Dermis blood vessel endothelial cell (primary cell): ENCODE measurements around the gene MEAK7. TPM values are rescaled to one million over a fixed set of nuclear protein-coding genes. Genes with fewer than 3 reads are reported as not detected.

Experiments used
- DNase-seq: peaks from one replicate; pipeline ENCODE4 v3.0.0; 2010
- total RNA-seq: library from RNA; depleted of rRNA; stranded (reverse); fragments of >200 nt; gene quantifications from 2 replicates; pipeline ENCODE4 v1.2.3, GENCODE V29; 2014

MEAK7 gene
- total RNA-seq, 1 donor from 2014 or later: 14.5 TPM

DNA sequence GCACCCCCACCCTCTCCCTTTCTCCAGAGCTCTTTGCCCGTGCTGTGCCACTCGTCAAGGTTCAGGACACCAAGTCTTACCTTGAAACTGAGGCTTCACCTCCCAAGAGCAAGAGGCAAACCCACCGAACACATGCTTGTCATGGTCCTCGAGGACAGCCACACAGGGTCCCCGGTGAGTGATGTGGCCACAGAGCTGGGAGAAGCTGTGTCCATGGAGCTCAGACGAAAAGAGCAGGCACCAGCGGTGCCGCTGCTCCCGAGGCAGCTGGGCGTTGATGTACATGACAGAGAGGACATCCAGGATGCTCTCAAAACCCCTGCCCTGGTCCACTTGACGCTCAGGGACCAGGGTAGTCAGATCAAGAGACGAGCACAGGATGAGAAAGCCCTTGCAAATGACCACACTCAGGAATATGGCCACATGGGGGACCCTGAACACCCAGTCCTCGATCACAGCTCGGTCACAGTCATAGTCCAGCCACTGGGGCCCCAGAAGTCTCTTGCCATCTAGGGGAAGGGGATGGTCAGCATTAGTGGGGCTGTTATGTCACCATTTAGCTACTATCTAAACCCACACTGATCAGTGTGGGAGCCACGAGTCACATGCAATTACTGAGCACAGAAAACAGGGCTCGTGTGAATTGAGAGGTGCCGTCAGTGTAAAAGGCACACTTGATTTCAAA is 17.8 kb downstream of the MEAK7 start:
- no peak for DNase-seq

DNA sequence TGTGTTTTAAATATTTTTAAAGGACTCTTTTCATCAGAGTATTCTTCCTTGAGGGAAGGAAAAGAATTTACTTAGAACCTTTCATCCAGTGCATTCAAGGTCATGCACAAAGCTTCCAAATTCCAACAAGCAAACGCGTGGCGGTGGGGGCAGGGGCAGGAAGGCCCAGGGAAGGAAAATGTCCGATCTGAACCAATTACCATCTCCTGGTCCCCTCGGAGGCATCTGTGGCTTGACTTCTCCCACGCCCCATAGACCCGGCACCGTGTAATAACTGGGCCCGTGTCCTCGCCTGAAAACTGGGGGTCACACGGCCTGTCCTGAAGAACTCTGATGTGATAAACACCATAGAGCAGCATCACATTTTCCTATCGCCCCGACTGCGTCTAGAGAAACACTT is 18.3 kb downstream of the MEAK7 start:
- no peak for DNase-seq

DNA sequence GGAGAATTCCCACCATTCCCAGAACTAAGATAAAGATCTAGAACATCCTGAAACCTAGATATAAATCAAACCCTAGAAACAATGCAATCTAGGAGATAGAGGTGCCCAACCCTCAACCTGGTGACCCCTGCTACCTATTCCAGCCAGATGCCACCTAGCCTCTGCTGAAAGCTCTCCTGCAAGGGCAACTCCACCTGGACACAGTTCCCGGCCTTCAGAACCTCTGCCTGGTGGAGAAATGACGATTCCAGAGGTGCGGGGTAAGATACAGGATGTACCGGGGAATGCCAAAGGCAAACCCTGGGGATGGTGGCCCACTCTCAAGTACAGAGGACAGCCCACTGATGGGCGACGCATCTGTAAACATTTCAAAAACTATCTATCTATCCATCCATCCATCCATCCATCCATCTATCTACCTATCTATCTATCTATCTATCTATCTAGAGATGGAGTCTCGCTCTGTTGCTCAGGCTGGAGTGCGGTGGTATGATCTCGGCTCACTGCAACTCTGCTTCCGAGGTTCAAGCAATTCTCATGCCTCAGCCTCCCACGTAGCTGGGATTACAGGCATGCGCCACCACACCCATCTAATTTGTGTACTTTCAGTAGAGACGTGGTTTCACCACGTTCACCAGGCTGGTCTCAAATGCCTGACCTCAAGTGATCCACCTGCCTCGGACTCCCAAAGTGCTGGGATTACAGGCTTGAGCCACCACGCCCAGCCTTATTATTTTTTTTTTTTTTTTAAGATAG is 19.0 kb downstream of the MEAK7 start:
- no peak for DNase-seq

DNA sequence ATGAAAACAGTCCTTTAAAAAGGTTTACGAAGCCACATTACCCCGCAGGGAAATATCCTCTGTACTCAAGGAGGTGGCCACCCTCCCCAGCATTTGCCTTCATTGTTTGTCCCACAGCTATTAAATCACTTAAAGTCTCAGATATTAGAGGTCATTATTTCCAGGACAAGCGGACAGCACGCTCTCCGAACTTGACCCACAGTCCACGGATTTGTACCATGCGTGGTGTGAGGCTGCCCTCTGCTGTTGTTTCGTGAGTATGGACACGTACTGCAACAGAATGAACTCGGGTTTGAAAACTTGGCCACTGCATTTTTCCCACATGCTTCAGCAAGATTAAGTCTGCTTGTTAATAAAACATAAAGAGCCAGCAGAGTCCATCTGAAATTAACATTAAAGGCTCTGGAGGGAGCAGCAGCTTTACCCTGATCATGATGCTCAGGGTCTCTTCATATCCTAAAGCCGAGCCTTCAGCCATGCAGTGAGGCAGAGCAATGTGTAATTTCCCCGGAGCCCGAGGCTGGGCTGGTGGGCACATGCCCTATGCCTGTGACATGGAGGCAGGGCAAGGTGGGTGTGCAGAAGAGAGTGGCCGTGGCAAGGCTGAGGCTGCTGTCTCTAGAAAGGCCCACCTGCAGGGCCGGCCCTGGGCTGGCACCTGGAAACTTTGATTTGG is 19.7 kb downstream of the MEAK7 start:
- DNase-seq: peak; percentile 84

DNA sequence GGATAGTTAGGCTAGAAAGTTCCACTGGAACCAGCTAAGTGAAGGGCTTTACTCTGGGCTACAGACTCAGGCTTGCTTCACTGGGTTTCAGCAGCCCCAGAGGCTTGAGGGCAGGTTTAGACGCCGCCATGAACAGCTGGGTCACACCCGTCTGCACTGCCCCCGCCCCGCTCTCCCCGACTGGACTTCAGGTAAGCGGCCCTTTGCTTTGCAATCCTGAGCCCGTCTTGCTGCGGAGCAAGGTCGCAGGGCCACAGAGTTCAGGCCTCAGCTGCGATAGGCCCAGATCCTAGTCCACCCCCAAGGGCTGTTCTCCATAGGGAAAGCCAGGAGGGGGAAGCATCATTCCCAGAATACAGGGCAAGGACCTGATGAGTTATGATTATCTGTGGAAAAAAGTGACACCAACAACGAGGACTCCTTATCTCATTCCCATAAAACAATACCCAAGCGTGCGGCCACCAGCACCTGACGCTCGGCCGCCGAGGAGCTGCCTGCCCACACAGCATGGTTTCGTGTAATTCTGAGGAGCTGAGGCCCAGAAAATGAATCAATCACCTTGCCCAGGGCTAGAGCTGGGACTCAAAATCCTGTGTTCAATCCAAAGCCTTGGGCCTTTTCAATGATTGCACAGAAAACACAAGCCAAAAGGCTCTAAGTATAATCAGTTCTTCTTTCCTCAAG is 20.4 kb downstream of the MEAK7 start:
- no peak for DNase-seq

DNA sequence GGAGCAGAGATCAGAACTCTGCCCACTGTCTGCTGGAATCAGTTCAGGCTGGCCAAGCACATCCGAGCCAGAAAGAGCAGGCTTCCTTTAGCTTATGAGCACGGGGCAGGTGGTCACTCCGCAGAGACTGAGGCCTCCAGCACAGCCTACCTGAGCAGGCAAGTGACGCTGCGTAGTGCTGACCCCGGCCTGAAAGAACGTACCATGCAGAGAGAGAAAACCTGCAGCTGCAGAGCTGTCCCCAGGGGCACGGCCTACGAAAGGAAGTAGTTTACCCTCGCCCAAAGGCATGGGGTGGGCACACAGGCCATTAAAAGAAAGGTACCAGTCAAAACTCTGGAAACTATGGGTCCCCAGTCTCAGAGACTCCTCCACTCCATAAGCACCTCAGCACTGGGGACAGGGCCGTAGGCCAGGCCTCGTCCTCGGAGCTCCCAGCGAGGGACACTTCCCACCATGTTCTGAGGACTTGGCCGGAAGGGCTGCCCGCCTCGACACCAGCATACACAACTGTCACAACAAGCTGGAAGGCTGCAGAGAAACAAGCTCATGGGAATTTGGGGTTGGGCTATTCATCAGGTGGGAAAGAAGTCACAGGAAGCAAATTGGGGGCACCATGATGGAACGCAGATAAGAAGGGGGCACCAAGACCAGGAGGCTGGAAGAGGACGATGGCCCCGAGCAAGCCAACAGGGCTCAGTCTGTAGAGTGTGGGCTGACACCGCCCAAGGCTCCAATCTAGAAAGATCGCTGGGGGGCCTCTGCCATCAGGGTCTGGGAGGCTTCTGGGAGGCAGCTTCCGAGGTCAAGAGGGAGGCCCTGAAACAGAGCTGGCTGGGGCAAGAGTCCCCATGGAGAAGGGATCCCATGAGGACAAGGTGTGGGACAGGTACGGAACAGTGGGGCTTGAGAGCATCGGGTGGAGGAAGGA is 21.2 kb downstream of the MEAK7 start:
- DNase-seq: no peak

DNA sequence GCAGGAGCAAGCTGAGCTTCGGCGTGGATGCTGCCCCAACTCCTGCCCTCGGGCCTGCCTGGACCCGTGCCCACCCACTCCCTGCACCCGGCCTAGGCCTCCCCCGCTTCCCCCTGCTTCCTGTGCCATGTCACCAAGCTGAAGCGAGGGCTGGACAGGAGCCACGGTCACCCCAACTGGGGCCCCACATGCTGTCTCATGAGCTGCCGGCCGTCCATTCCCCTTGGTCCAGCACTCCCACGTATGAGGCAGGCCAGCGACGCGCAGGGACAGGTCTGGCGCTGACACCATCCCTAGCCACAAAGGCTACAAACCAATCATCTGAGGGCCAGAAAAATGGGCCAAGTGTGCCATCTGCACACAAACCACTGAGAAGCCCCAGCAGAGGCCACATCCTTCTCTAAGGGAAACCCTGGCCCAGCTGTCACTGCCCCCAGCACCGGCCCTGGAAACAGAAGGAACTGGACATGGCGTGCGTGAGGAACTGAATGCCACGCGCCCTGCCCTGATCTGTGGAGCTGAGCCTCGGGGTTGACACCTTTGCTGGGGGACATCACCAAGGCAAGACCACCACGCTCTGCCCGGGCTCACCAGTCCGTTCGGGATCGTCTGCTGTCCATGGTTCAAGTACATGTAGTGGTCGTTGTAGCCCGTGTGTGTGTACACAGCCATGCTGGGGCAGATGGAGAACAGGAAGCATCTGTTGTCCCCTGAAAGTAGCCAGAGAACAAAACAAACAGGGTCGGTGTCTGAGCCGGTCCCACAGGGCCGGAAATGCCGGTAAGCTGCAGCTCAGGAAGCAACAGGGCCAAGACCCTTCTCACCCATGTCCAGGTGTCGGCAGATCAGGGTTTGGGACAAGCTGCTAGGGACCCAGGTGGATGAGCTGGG is 22.2 kb downstream of the MEAK7 start:
- peak; percentile 48 for DNase-seq

DNA sequence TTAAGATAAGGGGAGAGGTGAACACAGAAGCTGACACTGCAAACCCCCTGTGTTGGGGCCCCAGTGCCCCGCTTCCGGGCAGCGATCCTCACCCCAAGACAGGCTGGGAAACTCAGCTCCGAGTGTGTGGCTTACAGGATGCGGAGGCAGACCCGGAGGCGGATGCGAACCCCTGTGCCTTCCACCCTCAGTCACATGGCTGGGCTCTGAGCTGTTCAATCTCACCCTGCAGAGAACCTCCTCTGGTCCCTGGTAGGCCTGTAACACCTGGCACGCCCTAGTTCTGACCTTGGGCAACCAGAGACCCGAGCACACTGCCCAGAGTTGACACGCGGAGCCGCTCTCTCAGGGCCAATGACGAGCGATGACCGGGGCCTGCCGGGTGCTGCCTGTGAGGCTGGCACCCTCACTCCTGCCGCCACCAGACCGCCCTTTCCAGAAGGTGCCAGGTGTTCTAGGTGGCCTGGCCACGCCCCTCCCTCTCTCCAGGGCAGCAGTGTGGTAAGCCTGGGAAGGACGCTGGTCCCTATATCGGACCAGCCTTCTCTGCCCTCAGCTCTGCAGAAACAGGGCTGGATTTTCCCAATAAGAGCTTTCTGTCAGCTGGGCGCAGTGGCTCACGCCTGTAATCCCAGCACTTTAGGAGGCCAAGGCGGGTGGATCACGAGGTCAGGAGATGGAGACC is 23.3 kb downstream of the MEAK7 start:
- no peak for DNase-seq

DNA sequence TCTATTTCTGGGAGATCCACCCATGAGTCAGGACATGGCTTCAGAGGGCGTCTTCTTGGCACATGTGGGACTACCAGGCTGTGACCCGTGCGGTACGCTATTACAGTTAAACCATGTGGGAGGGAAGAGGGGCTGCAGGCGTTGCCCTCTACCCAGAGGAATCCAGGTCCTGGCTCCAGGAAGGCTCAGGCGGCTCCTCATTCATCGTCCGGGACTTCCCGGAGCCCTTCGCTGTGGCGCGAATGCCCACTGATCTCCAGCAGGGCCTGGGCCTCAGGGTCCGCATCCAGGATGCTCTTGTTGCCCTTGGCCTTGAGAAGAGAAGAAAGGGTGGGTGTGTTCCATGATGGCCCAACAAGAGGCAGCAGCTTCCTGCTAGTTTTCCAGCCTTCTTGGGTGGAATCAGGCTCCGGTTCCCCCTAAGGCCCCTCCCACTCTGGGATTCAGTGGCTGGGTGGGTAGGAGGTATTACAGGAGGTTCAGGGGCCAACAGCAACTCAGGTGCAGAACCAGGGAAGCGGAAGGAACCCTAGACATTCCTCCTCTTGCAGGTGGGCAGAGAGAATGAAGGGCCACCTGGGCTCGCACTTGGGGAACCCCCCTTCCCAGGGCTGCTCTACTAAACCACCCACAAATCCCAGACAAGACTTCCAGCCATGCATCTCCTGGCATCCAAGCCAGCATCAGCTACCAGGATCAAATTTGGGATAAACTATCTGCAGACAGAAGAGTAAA is 24.6 kb downstream of the MEAK7 start:
- no peak for DNase-seq

DNA sequence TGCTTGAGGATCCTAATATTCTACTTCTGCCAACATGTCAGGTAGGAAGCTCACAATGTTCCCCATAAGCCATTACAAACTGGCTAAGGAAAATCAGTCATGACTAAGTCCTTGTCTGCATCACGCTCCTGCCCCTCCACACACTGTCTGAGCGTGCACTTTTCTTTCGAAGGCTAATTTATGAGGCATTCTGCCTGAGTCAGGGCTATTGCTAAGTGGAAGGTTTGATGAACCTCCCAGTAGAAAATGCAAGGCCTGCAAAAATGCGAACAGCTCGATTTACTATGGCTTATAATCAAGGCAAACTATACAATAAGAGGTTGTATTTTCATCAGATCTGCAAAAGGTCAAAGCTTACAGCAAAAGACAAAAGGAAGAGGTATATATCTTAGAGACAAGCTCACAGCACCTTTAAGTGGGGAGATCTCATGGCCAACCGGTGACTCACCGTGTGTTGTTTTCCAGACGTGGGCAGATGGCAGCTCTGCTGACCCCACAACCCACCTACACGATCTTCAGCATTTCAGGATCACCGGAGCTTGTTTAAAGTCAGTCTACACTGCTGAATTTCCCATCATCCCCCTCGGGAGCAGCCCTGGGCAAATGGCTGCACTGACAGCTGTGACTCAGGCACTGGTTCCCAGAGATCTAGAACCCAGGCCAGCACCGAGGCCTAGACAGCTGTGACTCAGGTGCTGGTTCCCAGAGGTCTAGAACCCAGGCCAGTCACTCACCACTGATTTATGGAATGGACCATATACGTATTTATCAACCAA is 26.1 kb downstream of the MEAK7 start:
- peak; percentile 32 for DNase-seq

DNA sequence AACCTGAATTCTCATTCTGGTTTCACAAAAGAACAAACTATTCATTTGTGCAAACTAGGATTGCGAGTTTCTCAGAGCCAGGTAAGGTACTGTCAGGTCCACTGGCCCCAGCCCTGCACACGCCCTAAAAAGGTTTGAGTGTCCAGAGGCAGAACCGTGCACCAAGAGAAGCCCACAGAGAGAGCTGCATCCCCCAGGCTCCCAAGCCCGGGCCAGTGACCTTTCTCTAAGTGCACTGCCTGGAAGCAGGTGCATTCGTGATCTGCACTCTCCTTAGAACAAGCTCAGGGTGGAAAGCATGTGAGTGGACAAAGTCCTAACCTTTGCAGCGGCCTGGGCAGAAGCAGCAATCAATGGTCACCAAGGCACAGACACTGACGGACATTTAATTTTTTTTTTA is 26.8 kb downstream of the MEAK7 start:
- no peak for DNase-seq

DNA sequence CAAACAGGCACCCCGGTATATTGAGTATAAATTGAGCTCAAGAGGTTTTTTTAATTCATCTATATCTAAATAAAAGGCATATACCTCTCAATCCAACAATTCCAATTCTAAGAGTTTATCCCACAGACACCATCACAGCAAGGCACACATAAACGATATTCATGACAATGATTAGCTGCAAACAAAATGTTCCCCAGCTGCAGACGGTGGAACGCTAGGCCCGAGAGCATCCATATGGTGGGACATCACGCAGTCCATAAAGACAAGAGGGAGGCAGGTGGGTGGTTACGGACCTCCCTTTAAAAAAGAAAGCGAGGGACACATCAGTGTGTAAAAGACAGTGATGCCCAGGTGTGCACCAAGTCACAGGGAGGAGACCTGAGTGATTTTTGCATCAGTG is 28.1 kb downstream of the MEAK7 start:
- no peak for DNase-seq

DNA sequence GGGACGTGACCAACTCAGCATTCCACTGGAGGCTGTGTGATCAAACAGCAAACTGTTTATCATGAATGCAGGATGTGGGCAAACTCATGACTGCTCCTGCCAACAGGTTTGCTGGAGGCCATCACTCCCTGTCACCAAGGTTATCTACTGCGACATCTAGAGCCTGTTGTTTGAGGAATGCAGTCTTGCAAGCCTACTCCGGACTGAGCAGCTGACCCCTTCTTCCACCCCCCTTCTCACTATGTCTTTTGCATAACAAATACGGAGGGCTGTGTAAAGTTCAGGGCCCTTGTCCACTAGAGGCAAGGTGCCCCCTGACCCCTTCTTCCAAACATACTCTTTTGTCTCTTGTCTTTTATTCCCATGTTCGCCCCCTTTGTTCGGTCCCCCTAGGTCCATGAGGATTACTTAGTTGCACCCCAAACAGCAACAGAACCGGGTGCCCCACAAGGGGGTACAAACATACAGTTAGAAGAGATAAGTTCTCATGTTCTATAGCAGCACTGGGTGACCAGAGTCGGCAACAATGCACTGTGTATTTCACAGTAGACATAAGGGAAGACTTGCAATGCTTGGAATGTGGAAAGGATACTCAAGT is 28.7 kb downstream of the MEAK7 start:
- DNase-seq: no peak

DNA sequence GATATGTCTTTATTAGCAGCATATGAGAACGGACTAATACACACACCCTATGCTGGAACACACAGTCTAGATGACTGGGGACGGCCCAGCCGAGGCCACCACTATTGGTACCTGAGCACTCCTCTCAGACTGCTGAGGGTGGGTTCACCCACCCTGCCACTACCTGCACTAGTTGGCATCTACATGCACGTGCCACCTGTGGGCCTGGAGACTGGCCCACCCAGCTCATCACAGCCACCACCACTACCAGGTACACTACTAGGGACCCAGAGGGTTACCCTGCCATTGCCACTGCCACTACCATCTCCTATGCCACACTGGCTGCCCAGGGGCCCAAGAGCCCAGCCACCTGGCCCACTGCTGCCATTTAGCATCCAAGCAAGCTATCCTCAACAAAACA is 32.5 kb downstream of the MEAK7 start:
- DNase-seq: no peak

DNA sequence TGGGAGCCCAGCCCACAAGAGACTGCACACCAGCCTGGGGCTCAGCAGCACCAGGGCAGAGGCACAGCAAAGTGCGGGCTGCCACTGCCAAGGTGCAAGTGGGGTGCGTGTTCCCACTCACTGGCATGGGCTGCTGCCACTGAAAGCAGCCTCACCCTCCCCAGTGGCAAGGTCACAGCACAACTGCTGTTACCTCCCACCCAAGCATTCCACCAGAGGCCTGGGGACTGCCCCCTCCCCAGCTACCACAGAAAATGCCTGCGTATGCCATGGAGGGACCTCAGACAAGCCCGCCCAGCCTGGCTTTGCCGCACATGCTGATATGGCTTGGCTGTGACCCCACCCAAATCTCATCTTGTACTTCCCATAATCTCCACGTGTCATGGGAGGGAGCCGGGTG is 33.1 kb downstream of the MEAK7 start:
- DNase-seq: no peak

DNA sequence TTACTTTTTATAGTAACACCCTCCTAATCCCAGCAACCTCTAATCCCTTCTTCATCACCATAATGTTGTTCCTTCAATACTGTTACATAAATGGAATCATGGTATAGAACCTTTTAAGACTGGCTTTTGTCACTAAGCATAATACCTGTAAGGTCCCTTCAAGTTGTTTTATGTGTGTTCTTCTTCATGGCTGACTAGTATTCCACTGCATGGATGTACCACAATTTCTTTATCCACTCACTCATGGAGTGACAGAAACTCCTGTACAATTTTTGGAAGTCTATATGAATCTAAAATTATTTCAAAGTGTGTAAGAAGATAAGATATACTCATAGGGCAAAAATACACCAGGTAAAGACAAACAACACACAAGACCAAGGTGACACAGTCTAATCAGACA is 36.8 kb downstream of the MEAK7 start:
- DNase-seq: no peak

DNA sequence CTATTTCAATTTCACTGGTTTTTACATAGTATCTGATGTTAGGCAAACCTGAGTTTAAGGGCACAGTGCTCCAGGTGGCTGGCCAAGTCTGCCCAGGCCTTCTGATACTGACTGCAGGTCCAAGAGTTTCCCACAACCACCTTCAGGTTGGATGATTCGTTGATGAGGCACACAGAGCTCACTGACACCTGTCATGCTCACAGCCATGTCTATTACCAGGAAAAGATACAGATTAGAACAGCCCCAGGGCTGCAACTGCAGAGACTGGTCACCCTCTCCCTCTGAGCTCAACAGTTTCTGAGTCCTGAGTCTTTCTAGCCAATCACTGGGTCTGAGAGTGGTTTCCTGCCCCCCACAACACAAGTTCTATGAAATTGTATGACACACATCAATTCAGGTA is 37.2 kb downstream of the MEAK7 start:
- no peak for DNase-seq

DNA sequence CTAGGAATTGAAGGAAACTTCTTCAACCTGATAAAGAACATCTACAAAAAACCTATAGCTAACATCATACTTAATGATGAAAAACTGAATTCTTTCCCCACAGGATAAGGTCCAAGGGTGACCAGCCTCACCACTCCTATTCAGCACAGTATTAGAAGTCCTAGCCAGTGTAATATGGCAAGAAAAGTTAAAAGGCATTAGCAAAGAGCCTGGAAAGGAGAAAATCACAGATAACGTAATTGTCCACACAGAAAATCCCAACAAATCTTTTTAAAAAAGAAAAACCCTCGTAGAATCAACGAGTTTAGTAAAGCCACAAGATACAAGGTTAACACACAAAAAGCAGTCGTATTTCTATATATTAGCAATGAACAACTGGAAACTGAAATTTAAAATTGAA is 37.8 kb downstream of the MEAK7 start:
- no peak for DNase-seq

DNA sequence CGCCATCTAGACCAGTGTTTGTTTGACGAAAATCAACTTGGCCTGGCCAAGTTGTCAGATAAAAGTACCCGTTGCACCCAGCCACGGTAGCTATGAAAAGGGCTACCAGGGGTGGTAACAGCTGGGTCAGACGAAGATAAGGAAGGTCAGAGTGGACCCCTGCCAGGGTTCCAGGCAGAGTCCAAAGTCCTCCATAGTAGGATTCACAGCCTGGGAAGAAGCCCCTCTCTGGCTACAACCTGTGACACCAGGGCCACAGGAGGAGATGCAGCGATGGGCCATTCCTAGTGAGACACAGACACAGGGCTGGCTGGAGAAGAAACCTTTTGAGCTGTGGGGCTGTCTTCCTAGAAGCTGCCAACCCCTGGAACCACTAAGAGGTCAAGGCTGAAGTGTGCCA is 39.3 kb downstream of the MEAK7 start:
- no peak for DNase-seq
